ENCODE data around the gene KRT74. TPM values are rescaled to one million over a fixed set of nuclear protein-coding genes. Genes with fewer than 3 reads are reported as not detected.
A peak's percentile ranks its signal among the peaks of the same experiment; 100 is the strongest.

Gene KRT74
- total RNA-seq, 1 experiment from 2014 or later = not detected

DNA sequence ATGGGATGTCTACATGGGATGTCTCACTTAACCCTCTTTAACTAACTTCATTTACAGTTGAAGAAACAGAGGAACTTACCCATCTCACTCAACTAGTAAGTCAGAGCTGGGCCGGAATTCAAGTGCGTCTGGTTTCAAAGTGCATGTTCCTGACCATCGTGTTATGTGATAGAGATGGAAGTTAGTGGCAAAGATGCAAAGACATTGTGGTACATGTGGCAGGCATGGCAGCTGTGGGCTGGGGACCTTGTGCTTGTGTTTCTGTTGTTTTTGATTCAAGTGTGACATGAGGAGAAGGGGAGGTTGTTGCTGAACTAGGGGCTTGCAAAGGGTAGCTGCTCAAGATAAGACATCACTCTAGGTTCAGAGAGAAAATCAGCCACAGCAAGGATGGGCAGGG is 2.3 kb upstream of the KRT74 start:
- no peak for DNase-seq (ENCODE audit: low read depth)

DNA sequence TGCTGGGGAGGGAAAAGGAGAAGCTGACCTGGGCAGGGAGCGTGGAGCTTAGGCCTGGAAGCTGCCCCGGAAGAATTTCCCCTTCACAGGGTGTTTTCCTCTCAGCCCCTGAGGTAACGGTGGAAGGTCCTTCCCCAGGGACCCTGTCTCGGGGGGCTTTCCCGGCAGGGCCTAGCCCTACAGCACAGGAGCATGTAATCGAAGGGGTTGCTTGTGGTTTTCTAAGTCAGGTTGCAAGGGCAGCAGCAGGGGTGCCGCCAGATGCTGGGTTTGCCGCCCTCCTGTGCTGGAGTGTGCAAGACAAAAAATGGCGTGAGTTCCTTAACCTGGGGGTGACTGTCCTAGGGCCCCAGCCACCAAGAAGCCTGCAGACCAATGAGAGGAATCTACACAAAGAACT is 1.6 kb upstream of the KRT74 start:
- DNase-seq (ENCODE audit: low read depth) = no peak

DNA sequence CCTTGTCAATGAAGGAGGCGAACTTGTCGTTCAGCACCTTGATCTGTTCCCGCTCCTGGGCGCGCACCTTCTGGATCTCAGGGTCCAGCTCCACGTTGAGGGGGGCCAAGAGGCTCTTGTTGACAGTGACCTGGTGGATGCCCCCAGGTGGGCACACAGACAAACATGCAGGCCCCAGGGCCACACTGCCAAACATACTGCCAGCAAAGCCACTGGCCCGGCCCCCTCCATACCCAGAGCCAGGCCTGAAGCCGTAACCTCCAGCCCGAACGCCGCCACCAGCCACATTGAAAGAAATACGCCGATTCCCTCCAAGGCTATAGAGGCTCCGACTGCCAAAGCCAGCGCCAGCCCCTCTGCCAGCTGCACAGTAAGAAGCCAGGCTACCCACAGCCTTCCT is 337 bp downstream of the KRT74 start:
- DNase-seq (ENCODE audit: low read depth) = no peak

DNA sequence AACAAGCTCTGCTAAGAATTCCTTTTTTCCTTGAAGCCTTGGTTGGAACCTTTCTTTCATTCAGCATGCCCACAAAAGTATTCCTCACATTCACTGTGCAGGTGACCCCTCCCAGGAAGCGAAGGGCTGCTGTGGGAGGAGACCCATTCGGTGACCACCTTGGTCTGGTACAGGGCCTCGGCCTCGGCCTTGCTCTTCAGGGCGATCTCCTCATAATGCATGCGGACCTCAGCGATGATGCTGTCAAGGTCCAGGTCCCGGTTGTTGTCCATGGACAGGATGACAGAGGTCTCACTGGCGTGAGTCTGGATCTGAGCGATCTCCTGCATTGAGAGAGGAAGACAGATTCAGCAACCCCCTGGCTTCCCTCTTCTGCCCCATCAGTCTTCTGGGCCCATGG is 3.1 kb downstream of the KRT74 start:
- no peak for DNase-seq (ENCODE audit: low read depth)

- DNase-seq (ENCODE audit: low read depth) = no peak
Observed at GRCh38 chr12:52568111-52568510, 5.5 kb downstream of the KRT74 start.

- no peak for DNase-seq (ENCODE audit: low read depth)
Observed at GRCh38 chr12:52566847-52567291, 6.8 kb downstream of the KRT74 start.

DNA sequence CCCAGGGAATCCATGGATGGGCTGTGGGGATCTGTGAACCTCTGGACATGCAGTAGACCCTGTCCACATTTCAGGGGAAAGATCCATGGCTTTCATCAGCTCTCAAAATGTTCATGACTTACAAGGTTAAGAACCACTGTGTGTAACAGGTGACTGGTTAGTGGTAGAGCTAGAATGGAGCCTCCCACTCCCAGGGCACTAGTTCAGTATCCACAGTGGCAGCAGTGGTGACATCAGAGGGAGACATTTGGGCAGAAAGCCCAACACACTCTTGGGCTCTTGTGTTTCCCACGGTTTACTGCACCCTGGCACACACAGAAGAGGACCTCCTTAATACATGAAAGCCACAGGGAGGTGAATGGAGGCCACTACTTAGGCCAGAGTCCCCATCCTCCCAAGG is 9.1 kb downstream of the KRT74 start:
- DNase-seq (ENCODE audit: low read depth) = no peak

DNA sequence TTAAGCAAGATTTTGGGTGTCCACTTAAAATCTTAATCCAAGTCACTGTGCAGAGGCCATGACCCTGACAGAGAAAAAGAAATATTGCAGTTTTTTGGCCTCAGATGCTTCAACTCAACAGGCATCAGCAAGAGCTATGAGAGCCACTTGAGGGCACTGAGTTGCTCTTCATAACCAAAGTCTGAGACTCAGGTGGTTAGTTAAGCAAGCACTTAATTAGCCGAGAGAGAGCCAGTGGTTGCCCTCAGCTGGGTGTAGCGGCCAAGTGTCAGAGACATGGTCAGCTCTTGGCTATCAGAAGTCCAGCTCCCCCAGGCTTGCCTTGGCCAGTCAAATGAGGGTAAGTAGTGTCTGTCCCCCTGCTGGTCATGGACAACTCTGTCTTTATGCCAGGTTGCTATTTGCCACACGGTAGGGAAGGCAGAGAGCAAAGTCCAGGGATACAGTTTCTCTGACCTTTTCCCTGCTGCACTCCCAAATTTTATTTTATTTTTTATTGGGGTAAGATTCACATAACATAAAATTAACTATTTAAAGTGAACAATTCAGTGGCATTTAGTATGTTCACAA is 11.7 kb downstream of the KRT74 start:
- DNase-seq (ENCODE audit: low read depth) = no peak

DNA sequence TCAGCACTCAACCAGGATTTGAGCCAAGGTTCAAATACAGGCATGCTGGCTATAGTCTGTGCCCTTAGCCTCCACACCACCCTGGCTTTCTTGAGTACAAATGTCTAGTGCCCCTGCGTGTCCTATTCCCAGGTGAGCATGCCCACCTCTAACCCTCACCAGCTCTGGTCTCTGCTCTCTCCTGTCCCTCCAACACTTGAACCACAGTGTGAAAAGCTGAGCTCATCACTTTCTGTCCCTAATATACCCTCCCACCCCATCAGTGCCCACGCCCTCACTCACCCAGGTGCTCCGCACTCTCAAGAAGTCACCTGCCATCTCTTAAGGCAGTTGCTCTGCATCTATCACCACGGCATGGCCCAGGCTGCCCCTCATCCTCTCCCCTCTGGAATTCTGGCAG is 13.7 kb downstream of the KRT74 start:
- DNase-seq (ENCODE audit: low read depth) = no peak

DNA sequence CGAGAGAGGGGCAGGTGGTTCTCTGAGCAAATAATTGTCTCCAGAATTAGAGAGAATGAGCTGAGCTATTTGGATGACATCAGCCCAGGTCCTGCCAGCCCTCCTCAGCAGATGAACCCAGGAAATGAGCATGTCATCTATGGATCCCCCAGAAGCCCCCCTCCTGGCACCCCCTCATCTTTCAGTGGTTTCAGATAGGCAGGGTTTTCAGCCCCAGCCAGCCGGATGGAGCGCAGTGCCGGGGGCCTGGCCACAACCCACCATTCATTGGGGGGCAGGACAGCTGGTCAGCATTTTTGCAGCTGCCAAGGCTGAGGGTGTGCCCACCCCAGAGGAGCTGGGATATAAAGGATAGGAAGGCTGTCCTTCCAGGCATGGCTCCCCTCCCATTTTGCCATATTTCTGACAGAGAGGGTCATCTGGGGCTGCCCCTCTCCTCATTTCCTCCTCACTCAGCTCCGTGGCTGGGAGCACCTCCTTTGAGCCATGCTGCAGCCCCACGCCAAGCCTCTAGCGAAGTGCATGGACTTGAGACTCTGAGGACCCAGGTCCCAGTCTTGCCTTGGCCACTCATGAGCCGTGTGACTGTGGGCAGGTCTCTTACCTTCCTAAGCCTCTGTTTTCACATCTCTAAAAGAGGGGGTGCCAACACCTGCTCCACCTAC is 14.7 kb downstream of the KRT74 start:
- no peak for DNase-seq (ENCODE audit: low read depth)

- no peak for DNase-seq (ENCODE audit: low read depth)
Observed at GRCh38 chr12:52557476-52557875, 16.2 kb downstream of the KRT74 start.

GRCh38 chr12:52555577-52555976 is 18.1 kb downstream of the KRT74 start:
- DNase-seq (ENCODE audit: low read depth) = no peak

GRCh38 chr12:52552681-52553195 is 20.9 kb downstream of the KRT74 start, which contains the start of gene KRT71:
Gene KRT71, minus strand, starts transcription at chr12:52553145. Its CDS starts 68 bp downstream, at chr12:52553077.
- no peak for DNase-seq (ENCODE audit: low read depth)

GRCh38 chr12:52552055-52552454 is 21.6 kb downstream of the KRT74 start:
- DNase-seq (ENCODE audit: low read depth) = no peak

DNA sequence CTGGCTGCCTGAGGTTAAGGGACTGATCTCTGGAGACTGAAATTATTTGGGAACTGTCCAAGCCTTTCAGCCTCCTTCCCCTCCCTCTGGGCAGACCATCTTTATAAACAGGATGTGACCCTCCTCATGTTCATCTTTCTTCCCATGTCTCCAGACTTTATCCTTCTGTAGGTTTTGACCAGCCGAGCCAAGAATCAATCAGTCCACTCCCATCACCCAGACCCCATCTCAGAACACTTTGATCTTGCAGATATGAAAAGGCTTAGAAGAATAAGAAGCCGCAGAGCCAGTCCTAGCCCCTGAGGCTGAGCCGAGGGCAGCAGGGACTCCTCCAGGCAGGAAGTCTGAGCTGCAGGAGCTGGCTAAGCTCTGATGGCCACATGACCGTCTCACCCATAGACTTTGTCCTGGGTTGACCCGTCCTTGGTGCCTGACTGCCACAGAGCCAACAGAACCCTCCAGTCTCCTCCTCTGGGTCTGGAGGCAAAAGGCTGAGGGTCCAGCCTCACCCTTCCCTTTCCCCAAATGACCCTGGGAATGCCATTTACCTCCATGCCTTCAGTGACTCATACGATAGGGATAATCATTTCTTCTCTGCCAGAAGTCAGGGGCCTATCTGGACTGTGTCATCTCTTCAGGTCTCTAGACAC is 22.3 kb downstream of the KRT74 start:
- DNase-seq (ENCODE audit: low read depth) = no peak

DNA sequence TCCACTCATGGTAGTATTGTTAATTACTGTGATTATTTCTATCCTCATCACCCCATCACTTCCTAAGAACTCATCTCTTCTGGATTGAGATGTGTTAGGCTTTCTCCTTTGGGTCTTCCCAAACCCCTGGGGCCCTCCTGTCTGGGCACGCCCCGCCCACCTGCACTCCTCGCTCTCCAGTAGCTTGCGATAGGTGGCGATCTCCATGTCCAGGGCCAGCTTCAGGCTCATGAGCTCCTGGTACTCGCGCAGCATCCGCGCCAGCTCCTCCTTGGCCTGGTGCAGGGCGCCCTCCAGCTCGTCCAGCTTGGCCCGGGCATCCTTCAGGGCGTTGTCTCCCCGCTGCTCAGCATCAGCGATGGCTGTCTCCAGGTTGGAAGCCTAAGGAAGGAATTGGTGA is 27.5 kb downstream of the KRT74 start:
- DNase-seq (ENCODE audit: low read depth) = no peak

DNA sequence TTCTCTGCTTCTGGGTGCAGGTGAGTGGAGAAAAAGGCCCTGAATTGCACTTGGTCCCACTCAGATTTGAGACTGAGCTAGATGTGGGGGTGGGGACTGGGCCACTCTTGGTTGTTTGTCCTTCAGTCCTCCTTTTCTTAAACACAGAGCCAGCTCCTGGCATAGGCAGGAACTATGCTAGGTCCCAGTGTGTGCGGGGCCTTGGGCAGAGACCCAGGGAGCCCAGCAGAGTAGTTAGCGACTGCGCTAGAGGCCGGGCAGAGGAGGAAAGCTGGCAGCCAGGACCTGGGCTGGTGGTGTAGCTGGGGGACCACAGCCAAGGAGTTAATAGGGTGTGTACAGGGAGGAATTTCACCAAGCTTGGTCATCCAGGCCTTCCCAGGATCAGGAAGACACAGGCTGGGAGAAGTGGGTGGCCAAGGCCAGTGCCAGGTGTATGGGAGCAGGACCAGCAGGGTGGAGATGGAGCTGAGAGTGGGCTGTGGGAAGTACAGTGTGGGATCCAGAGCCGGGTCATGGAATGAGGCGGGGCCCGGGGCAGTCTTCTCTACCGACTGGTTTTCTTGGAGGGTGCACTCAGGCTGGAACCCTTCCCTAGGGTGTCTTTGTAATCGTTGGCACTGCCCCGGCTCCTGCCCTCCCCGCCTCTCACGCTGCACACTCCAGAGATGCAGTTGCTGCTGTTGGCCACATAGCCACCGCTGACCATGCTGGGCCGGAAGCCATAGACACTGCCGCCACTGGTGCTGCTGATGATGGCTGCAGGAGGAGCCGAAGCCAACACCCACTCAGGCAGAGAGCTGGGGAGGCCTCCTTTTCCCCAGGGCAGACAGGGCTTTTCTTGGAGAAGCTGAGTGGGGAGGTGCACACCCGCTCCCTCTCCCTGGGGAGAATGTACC is 29.4 kb downstream of the KRT74 start:
- DNase-seq (ENCODE audit: low read depth) = peak; percentile 29

GRCh38 chr12:52542785-52543318 is 30.8 kb downstream of the KRT74 start:
- no peak for DNase-seq (ENCODE audit: low read depth)

DNA sequence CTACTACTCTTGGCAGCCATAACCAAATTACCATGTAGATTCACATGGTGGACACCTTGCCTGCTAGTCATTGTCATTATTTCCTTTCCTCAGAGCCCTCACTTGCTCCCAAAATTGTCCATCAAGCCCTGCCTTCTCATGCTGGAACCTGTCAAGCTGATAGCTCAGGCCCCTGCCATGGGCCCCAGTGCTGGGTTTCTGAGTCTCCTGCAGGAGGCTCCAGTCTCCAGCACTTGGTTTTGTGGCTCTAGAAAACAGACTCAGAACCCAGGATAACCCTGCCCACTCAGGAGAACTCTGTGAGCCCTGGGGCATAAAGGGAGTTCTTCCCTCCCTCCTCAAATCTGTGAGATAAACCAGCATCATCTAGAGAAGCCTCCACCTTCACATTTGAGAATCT is 31.5 kb downstream of the KRT74 start:
- DNase-seq (ENCODE audit: low read depth) = no peak

GRCh38 chr12:52541709-52542108 is 31.9 kb downstream of the KRT74 start:
- DNase-seq (ENCODE audit: low read depth) = no peak

GRCh38 chr12:52540531-52540930 is 33.1 kb downstream of the KRT74 start:
- DNase-seq (ENCODE audit: low read depth) = no peak
